GM12801 (cell line): ENCODE results near the gene CLASP1.

Experiments
- TF ChIP-seq, protein P1 (sequence below): IDR thresholded peaks from one replicate; pipeline ENCODE4 v1.5.1; 2011; ENCODE audit warnings: control low read depth; ENCODE audit not compliant: insufficient read length; ENCODE audit errors: extremely low read depth

The CLASP1 gene

DNA sequence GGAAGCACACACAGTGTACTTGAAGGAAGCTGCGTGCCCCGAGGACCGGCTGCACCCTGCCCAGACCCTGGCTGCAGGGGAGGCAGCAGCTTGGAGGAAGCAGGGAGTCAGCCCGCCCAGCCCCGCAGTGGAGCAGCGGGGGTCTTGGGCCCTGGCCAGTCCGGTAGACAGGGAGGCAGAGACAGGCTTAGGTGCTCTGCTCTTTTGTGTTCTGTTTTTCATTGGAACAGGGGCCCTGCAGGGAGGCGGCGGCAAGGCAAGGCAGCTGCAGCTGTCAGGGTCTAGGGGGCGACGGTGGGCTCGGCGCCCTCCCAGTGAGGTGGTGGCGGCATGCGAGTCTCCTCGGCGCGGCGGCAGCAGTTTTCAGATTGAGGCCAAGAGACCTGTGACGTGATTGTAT lies 311.0 kb downstream of the CLASP1 start:
- TF ChIP-seq, protein P1, sequence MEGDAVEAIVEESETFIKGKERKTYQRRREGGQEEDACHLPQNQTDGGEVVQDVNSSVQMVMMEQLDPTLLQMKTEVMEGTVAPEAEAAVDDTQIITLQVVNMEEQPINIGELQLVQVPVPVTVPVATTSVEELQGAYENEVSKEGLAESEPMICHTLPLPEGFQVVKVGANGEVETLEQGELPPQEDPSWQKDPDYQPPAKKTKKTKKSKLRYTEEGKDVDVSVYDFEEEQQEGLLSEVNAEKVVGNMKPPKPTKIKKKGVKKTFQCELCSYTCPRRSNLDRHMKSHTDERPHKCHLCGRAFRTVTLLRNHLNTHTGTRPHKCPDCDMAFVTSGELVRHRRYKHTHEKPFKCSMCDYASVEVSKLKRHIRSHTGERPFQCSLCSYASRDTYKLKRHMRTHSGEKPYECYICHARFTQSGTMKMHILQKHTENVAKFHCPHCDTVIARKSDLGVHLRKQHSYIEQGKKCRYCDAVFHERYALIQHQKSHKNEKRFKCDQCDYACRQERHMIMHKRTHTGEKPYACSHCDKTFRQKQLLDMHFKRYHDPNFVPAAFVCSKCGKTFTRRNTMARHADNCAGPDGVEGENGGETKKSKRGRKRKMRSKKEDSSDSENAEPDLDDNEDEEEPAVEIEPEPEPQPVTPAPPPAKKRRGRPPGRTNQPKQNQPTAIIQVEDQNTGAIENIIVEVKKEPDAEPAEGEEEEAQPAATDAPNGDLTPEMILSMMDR = no peak

DNA sequence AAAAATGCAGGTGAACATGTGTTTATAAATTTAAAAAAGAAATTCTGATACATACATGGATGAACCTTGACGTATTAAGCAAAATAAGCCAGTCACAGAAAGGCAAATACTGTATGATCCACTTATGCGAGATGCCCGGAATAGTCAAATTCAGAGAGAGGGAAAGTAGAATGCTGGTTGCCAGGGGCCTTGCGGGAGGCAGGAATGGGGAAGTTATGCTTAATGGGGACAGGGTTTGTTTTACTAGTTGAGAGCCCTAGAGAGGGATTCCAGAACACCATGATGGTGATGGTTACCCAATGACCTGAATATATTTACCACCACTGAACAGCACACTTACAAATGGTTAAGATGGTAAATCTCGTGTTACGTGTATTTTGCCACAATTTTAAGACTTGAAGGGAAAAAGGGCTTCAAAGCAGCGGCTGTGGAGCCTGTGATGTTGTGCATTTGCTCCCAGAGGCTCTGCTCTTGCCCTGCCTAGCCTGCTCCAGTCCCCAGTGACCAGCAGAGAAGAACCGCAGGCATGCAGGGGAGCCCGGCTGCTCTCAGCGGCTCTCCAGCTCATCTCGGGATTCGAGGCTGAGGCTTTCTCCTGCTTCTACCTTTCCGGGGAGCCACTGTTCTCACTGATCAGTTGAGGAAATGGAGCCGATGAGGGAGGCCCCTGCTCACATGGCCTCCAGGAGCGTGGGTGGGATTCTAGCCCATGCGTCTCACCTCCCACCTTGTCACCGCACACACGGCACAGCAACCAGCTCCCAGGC lies 312.6 kb downstream of the CLASP1 start:
- TF ChIP-seq, protein P1 = no peak

DNA sequence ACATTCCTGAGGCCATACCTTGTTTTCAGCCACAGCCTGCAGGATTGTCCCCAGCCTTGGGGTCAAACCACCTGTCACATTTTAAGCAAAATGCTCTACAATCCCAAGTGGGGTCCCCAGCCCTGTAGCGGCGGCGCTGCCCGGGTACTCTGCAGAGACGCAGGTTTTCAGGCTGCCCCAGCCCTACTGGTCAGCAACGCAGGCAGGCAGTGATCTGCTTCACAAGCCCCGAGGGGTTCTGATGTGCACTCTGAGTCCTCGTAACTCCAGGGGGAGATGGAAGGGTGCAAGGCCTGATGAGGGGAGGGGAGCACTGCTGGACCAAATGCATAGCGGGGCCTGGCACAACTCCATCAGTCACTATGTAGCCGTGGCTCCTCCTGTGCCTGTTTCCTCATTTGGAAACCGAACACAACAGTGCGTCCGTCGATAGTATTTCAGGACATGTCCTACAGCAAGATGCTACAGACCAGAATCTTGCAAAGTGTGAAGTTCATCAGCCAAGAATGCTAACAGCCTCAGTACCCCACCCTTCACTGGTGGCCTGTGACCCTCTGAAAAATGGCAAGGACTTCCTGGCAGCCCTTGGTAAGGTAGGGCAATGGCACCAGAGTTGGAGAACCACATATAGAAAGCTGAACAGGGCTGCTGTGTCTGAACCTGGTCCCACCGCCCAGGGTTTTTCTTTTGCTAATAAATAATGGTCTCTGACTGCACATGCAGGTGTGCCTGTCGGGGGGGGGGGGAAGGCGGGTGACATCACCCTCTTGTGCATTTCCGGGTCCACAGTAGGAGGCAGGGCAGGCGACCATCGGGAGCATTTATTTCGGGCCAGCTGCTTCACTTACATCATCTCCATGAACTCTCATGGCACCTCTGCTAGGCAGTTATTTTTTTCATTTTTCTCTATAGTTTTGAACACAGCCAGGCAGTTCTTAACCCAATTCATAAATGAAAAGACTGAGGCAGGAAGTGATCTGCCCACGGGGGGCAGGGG lies 313.7 kb downstream of the CLASP1 start:
- TF ChIP-seq, protein P1 = no peak

DNA sequence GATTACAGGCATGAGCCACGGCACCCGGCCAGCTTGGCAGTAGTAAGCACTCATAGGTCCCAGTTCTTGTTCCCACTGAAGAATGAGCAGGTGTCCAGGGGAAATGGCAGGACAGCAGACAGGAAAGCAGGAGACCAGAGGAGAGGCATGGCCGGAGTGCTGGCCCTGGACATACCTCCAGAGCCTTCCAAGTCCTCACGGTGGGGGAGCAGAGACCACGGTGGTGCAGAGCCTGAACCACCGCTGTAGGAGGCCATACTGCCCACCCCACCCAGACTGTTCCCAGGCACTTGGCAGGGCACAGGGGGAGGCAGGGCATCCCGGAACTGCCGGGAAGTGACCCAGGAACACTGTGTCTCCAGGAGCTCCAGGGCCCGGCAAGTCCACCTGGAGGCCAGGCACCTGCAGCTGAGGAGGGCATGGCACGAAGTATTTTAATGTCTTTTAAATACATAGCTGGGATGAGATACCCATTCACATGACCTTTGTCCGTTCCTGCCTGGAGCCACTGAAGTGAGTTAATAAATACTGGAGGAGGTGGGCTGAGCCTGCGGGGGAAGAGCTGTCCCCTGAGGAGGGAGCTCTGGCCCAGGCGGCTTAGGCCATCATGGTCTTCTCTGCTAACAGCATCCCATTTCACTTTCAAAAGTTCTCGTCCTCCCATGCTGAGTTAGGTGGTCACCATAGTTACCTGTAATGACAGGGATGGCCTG lies 314.5 kb downstream of the CLASP1 start:
- TF ChIP-seq, protein P1 = no peak

DNA sequence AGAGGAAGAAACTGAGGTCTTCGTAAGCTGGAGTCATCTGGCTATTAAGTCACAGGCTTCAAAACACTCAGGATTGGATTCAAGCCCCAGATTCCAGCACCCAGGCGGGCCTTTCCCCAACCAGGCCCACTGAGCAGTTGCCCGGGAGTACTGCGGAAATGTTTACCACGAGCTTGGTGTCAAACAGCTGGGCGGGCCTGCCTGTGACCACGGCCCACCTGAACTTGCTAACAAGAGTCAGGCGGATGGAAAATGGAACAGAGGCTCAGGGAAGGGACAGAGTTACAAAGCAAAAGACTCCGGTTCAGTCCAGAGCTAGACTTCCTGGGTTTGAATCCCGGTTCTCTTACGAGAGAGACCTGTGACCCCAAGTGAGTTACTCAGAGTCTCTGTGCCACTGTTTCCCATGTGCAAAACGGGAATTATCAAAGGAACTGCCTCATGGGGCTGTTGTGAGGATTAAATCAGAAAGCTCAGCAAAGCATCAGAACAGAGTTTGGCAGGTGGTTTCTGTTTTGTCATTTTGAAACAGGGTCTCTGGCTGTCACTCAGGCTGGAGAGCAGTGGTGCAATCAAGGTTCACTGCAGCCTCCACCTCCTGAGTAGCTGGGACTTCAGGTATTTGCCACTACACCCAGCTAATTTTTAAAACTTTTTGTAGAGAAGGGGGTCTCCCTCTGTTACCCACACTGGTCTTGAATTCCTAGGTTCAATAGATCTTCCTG lies 315.3 kb downstream of the CLASP1 start:
- TF ChIP-seq, protein P1 = no peak

DNA sequence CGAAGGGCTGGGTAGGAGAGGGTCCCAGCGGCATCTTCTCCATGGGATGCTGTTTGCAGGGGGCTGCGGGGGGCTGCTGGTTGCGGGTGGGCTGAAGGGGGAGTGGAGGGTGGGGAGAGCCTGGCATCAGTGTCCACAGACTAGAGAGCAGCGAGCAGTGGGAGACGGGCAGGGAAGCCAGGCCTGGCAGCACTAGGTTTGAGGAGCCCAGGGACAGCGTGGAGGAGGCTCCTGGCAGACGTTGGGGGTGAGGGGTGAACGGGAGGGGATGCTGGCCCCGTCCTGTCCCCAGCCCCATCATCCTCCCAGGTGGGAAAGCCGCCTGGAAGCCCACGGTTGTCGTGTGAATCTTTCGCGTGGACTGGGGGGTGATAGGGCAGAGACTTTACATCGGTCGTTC lies 316.0 kb downstream of the CLASP1 start:
- TF ChIP-seq, protein P1 = no peak

DNA sequence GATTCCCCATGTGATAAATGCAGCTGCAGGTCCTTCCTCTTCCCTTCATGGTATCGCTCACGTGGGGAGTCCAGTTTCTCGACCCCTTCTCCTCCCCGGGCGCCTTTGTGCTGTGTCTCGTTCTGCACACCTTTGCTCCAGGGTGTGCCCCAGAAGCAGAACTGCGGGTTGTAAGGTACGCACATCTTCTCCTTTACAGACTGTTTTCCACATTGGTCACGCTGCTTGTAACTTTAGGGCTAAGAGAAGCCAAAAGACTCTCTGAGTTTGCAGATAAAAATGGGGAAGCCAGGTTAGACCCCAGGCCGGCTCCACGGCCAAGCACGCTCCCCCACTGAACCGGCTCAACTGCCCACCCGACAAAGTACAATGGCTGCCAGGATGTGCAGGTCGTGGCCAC lies 318.3 kb downstream of the CLASP1 start:
- TF ChIP-seq, protein P1 = no peak
